PFSK-1 (cell line): Measurements from ENCODE around the gene LGR5.

Experiments used
- FOXP2 ChIP-seq: optimal IDR thresholded peaks from 2 replicates; pipeline ENCODE3; 2011; ENCODE audit warnings: borderline replicate concordance, control low read depth, inconsistent platforms; ENCODE audit not compliant: insufficient read depth; ENCODE audit errors: extremely low read length, extremely low read depth
- POLR2AphosphoS5 ChIP-seq: IDR thresholded peaks from 2 replicates; pipeline ENCODE4 v1.6.1; 2012; ENCODE audit warnings: low read depth, mild to moderate bottlenecking, control low read depth, low read length, moderate library complexity
- SIN3A ChIP-seq: IDR thresholded peaks from 2 replicates; pipeline ENCODE4 v1.6.1; 2012; ENCODE audit warnings: mild to moderate bottlenecking, low read length, moderate library complexity, borderline replicate concordance; ENCODE audit not compliant: insufficient read depth
- TAF1 ChIP-seq: IDR thresholded peaks from 2 replicates; pipeline ENCODE4 v1.6.1; 2012; ENCODE audit warnings: low read length, control low read depth, borderline replicate concordance; ENCODE audit not compliant: insufficient read depth
- TF ChIP-seq, protein P1 (sequence below), 2 experiments: IDR thresholded peaks; 2 replicates each; pipeline versions ENCODE4 v1.6.1 to v1.8.0; 2011 to 2012; ENCODE audit warnings: low read depth in 2 of 2, low read length in 2 of 2, control low read depth in 1 of 2, inconsistent platforms in 1 of 2, mild to moderate bottlenecking in 1 of 2, moderate library complexity in 1 of 2; ENCODE audit not compliant: insufficient read depth in 1 of 2

LGR5 gene

DNA sequence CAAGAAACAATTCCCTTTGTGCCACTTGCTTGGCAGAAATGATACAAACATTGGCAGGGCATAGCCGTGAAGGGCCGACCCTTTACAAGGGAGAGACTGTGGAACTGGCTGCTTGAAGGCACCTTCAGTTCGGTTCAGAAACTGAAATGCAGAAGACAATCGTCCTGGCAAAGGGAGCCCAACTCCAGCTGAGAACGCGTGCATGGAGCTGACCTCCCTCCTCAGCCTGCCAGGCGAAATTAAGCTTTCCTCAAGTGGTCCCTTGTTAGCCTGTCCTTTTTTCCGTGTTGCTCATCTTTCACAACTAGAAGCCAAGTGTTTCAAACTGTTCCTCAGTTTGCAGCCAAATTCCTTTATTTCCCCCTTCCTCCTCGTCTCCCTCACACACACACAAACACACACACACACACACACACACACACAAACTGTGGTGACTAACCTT is 8.1 kb downstream of the LGR5 start:
- TF ChIP-seq POLR2AphosphoS5 (no peak), FOXP2 (no peak), SIN3A (no peak), TAF1 (no peak)
- TF ChIP-seq, protein P1, sequence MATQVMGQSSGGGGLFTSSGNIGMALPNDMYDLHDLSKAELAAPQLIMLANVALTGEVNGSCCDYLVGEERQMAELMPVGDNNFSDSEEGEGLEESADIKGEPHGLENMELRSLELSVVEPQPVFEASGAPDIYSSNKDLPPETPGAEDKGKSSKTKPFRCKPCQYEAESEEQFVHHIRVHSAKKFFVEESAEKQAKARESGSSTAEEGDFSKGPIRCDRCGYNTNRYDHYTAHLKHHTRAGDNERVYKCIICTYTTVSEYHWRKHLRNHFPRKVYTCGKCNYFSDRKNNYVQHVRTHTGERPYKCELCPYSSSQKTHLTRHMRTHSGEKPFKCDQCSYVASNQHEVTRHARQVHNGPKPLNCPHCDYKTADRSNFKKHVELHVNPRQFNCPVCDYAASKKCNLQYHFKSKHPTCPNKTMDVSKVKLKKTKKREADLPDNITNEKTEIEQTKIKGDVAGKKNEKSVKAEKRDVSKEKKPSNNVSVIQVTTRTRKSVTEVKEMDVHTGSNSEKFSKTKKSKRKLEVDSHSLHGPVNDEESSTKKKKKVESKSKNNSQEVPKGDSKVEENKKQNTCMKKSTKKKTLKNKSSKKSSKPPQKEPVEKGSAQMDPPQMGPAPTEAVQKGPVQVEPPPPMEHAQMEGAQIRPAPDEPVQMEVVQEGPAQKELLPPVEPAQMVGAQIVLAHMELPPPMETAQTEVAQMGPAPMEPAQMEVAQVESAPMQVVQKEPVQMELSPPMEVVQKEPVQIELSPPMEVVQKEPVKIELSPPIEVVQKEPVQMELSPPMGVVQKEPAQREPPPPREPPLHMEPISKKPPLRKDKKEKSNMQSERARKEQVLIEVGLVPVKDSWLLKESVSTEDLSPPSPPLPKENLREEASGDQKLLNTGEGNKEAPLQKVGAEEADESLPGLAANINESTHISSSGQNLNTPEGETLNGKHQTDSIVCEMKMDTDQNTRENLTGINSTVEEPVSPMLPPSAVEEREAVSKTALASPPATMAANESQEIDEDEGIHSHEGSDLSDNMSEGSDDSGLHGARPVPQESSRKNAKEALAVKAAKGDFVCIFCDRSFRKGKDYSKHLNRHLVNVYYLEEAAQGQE (IDR thresholded peaks at IDR 0.05; ENCODE audit: insufficient read depth in 1 of 2, low read depth in 2 of 2, low read length in 2 of 2), result no peak

DNA sequence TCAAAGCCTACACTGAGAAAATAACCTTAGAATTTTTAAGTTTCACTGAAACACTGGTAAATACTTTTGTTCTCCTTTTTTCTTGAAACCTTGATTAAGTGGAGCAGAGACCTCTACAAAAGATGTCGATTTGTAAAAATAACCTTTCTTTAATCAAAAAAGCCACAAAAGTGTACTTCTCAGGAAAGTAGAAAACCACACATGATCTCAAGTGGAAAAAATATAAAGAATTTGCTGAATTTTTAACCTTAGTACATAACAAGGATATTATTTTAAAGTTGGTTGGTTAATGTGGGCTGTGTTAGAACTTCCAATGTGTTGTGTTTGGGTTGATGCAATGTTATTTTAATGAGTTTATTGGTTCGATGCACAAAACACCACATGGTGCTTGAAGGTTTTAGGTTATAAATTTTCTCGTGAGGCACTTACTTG is 8.6 kb downstream of the LGR5 start:
- TF ChIP-seq POLR2AphosphoS5 (no peak), FOXP2 (no peak), TAF1 (no peak), SIN3A (no peak)
- TF ChIP-seq, protein P1 (IDR thresholded peaks at IDR 0.05; ENCODE audit: insufficient read depth in 1 of 2, low read depth in 2 of 2, low read length in 2 of 2), result no peak

DNA sequence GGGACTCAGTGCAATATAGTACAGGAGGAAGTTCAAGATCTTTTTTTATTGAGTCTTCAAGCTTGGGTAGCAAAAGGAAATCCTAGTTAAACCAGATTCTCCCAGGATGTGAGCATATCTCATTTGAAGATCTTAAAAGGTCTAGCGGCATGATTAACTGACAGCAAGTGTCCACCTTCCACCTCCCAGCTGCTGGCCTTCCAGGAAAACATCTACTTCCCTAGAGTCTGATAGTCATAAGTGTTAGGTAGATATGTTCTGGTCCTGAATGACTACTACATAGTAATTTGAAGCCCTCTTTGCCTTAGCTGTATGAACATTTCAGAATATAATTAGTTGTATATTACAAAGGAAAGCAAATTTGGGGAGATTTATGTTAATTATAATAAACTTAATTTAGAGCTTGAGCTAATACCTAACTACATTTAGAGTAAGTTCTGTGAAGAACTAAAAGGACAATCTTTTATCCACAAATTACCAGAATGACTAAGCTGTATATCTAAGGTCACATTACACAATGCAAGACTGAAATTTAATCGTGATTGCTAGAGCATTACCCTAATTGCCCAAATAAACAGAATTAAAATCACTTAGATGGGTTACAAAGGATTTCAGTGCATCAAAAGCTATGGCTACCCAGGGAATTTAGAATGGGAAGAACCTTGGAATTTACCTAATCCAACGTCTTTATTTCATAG is 9.9 kb downstream of the LGR5 start:
- TF ChIP-seq FOXP2 (no peak), POLR2AphosphoS5 (no peak), TAF1 (no peak), SIN3A (no peak)
- TF ChIP-seq, protein P1 (IDR thresholded peaks at IDR 0.05; ENCODE audit: insufficient read depth in 1 of 2, low read depth in 2 of 2, low read length in 2 of 2), result no peak

DNA sequence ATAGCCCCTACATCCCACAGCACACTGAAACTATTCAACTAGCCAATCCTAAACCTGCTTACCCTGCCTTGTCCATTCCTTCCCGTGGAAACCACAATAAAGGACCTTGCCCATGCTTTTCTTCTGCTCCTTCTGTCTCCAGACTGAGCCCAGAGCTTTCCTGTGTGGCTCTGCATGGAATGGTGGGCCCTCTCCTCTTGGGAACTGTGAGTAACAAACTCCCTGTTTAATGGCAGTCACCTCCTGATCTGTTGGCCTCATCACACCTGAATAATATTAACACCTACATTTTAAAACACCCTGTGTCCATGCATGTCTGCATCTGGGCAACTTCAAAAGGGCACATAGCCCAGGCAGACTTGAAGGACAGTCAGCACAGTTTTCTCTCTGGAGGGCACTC is 12.4 kb downstream of the LGR5 start:
- TF ChIP-seq, protein P1 (IDR thresholded peaks at IDR 0.05; ENCODE audit: insufficient read depth in 1 of 2, low read depth in 2 of 2, low read length in 2 of 2), result no peak
- TF ChIP-seq POLR2AphosphoS5 (no peak), TAF1 (no peak), SIN3A (no peak), FOXP2 (no peak)
